ENCODE measurements around the gene ARL11.

Gene ARL11

GRCh38 chr13:49630580-49630979, 2.3 kb downstream of the ARL11 start:
- DNase-seq (ENCODE audit: insufficient read length, low spot score) (no peak), FAIRE-seq (no peak)
- TF ChIP-seq CTCF (IDR thresholded peaks at IDR 0.05; ENCODE audit: insufficient read depth, missing control alignments), result no peak

GRCh38 chr13:49632156-49632555, 3.8 kb downstream of the ARL11 start:
- FAIRE-seq (no peak), DNase-seq (ENCODE audit: insufficient read length, low spot score) (no peak)
- TF ChIP-seq CTCF (IDR thresholded peaks at IDR 0.05; ENCODE audit: insufficient read depth, missing control alignments), result no peak

- FAIRE-seq (no peak), DNase-seq (ENCODE audit: insufficient read length, low spot score) (no peak)
- TF ChIP-seq CTCF (IDR thresholded peaks at IDR 0.05; ENCODE audit: insufficient read depth, missing control alignments), result no peak
Measured at GRCh38 chr13:49633710-49634109, 5.4 kb downstream of the ARL11 start.

- no peak for DNase-seq (ENCODE audit: insufficient read length, low spot score)
- FAIRE-seq, result no peak
Measured at GRCh38 chr13:49635599-49636433, 7.5 kb downstream of the ARL11 start.

GRCh38 chr13:49636705-49637104, 8.4 kb downstream of the ARL11 start:
- no peak for DNase-seq (ENCODE audit: insufficient read length, low spot score)
- FAIRE-seq, result no peak
- TF ChIP-seq CTCF (IDR thresholded peaks at IDR 0.05; ENCODE audit: insufficient read depth, missing control alignments), result no peak

More at GRCh38 chr13:49635599-49636433, 7.5 kb downstream of the ARL11 start:
- TF ChIP-seq CTCF (IDR thresholded peaks at IDR 0.05; ENCODE audit: insufficient read depth, missing control alignments), result no peak

- DNase-seq (ENCODE audit: insufficient read length, low spot score) (no peak), FAIRE-seq (no peak)
Measured at GRCh38 chr13:49638030-49638743, 9.9 kb downstream of the ARL11 start.

More at GRCh38 chr13:49638030-49638743, 9.9 kb downstream of the ARL11 start:
- TF ChIP-seq CTCF (IDR thresholded peaks at IDR 0.05; ENCODE audit: insufficient read depth, missing control alignments), result no peak

Data from D721Med (cell line).